Smooth muscle cell (in vitro differentiated cells): ENCODE measurements around the gene DEPDC5. TPM values are rescaled to one million over a fixed set of nuclear protein-coding genes. Genes with fewer than 3 reads are reported as not detected.

Source experiments
- DNase-seq: peaks from one replicate; lab custom pipeline; 2025; ENCODE audit not compliant: unreplicated experiment; lab: John Stamatoyannopoulos, UW
- H2AFZ ChIP-seq: fragments of 200-600 bp; sonication (generic); 2 replicates; pipeline ENCODE4 v1.6.0; 2016; ENCODE audit warnings: antibody characterized with exemption, low read depth, mild to moderate bottlenecking
- H3F3A ChIP-seq: fragments of 200-600 bp; sonication (generic); 2 replicates; pipeline ENCODE4 v1.6.0; 2017; ENCODE audit warnings: antibody characterized with exemption, low read depth
- H3K27ac ChIP-seq: fragments of 200-600 bp; sonication (generic); 2 replicates; pipeline ENCODE4 v1.5.1; 2016; ENCODE audit warnings: low read depth, mild to moderate bottlenecking
- H3K27me3 ChIP-seq: fragments of 200-600 bp; sonication (generic); 2 replicates; pipeline ENCODE4 v1.6.1; 2016; ENCODE audit warnings: low read depth, mild to moderate bottlenecking
- H3K36me3 ChIP-seq: fragments of 200-600 bp; sonication (generic); 2 replicates; pipeline ENCODE4 v1.5.1; 2016; ENCODE audit warnings: low read depth
- H3K4me1 ChIP-seq: fragments of 200-600 bp; sonication (generic); 2 replicates; pipeline ENCODE4 v1.5.1; 2016; ENCODE audit warnings: low read depth
- H3K4me2 ChIP-seq: fragments of 200-600 bp; sonication (generic); 2 replicates; pipeline ENCODE4 v1.6.0; 2016; ENCODE audit warnings: mild to moderate bottlenecking
- H3K4me3 ChIP-seq: fragments of 200-600 bp; sonication (generic); 2 replicates; pipeline ENCODE4 v1.5.1; 2016; ENCODE audit warnings: mild to moderate bottlenecking
- H3K79me2 ChIP-seq: fragments of 200-600 bp; sonication (generic); 2 replicates; pipeline ENCODE4 v1.6.0; 2016; ENCODE audit warnings: low read depth, mild to moderate bottlenecking
- H3K9ac ChIP-seq: fragments of 200-600 bp; sonication (generic); 2 replicates; pipeline ENCODE4 v1.6.0; 2016; ENCODE audit warnings: low read depth
- H3K9me3 ChIP-seq: fragments of 200-600 bp; sonication (generic); replicated peaks from 2 replicates; pipeline ENCODE4 v1.5.1; 2016; ENCODE audit warnings: low read depth
- H4K20me1 ChIP-seq: fragments of 200-600 bp; sonication (generic); 2 replicates; pipeline ENCODE4 v1.6.0; 2016; ENCODE audit warnings: low read depth
- CTCF ChIP-seq: fragments of 200-600 bp; sonication (generic); IDR thresholded peaks from 2 replicates; pipeline ENCODE4 v1.5.1; 2017; ENCODE audit warnings: borderline replicate concordance, mild to moderate bottlenecking, antibody characterized with exemption; ENCODE audit not compliant: insufficient read depth, poor library complexity, severe bottlenecking
- WGBS: methylation state at CpG from one replicate; pipeline ENCODE4 v1.1.7; 2016; ENCODE audit warnings: low lambda C conversion rate; 5-methylcytosine and 5-hydroxymethylcytosine counted together
- polyA plus RNA-seq: library from polyadenylated mRNA; unstranded; fragments of >200 nt; fragmentation: Nextera tagmentation; extraction: Ambion mirVana; gene quantifications from 2 replicates; pipeline ENCODE4 v1.2.1, GENCODE V29; 2016
- total RNA-seq: library from RNA; depleted of rRNA; stranded (reverse); fragments of >200 nt; gene quantifications from 2 replicates; pipeline ENCODE4 v1.2.3, GENCODE V29; 2014

The DEPDC5 gene
- total and polyA plus RNA-seq, 2 experiments from 2014 or later, result 8.5 to 11.6 TPM

GRCh38 chr22:31822523-31822922 lies 68.7 kb downstream of the DEPDC5 start:
- Histone ChIP-seq H3K79me2 (no peaks in the 10 kb centered on the region), H3K27ac (no peak overlapping the region), H3K27me3 (no peaks in the 10 kb centered on the region), H4K20me1 (no peaks in the 10 kb centered on the region), H3K36me3 (peaks cover 13% of the 10 kb centered on the region), H3K9me3 (no peaks in the 10 kb centered on the region), H3K9ac (no peak overlapping the region), H2AFZ (no peak overlapping the region), H3K4me2 (no peak overlapping the region), H3K4me3 (no peak overlapping the region), H3K4me1 (no peaks in the 10 kb centered on the region), H3F3A (no peaks in the 10 kb centered on the region)
- no peak for DNase-seq
- WGBS, result 91% methylated on average over 4 of the region's 4 CpGs
- no peak for TF ChIP-seq CTCF

GRCh38 chr22:31825513-31825912 lies 71.7 kb downstream of the DEPDC5 start:
- 87% methylated on average over 2 of the region's 2 CpGs for WGBS
- Histone ChIP-seq H3K4me1 (peaks cover 5% of the 10 kb centered on the region), H3K27me3 (no peaks in the 10 kb centered on the region), H3K9me3 (no peaks in the 10 kb centered on the region), H3K27ac (no peak overlapping the region), H3K79me2 (no peaks in the 10 kb centered on the region), H2AFZ (no peak overlapping the region), H3K9ac (no peak overlapping the region), H4K20me1 (peaks cover 9% of the 10 kb centered on the region), H3F3A (no peaks in the 10 kb centered on the region), H3K4me2 (no peak overlapping the region), H3K36me3 (peaks cover 5% of the 10 kb centered on the region), H3K4me3 (no peak overlapping the region)
- TF ChIP-seq CTCF, result no peak
- DNase-seq, result no peak

GRCh38 chr22:31826443-31826842 lies 72.6 kb downstream of the DEPDC5 start:
- no peak for DNase-seq
- H3K4me3 ChIP-seq, result no peak overlapping the region
- WGBS, result 94% methylated on average over 6 of the region's 6 CpGs
- H3K79me2 ChIP-seq, result no peaks in the 10 kb centered on the region
- peaks cover 5% of the 10 kb centered on the region for H3K4me1 ChIP-seq
- no peak overlapping the region for H3K4me2 ChIP-seq
- H3K27ac ChIP-seq, result no peak overlapping the region
- no peak for TF ChIP-seq CTCF
- H4K20me1 ChIP-seq, result peaks cover 9% of the 10 kb centered on the region
- no peak overlapping the region for H2AFZ ChIP-seq
- no peaks in the 10 kb centered on the region for H3K27me3 ChIP-seq
- H3K9me3 ChIP-seq, result no peaks in the 10 kb centered on the region
- H3K36me3 ChIP-seq, result no peaks in the 10 kb centered on the region
- H3F3A ChIP-seq, result no peaks in the 10 kb centered on the region
- H3K9ac ChIP-seq, result no peak overlapping the region

GRCh38 chr22:31828739-31829138 lies 74.9 kb downstream of the DEPDC5 start:
- Histone ChIP-seq H3K4me1 (peaks cover 5% of the 10 kb centered on the region), H3K79me2 (no peaks in the 10 kb centered on the region), H3K9me3 (no peaks in the 10 kb centered on the region), H3K36me3 (no peaks in the 10 kb centered on the region), H3F3A (no peaks in the 10 kb centered on the region), H2AFZ (no peak overlapping the region), H3K4me3 (no peak overlapping the region), H3K27me3 (no peaks in the 10 kb centered on the region), H3K9ac (no peak overlapping the region), H3K4me2 (no peak overlapping the region), H4K20me1 (peaks cover 9% of the 10 kb centered on the region), H3K27ac (no peak overlapping the region)
- no peak for DNase-seq
- TF ChIP-seq CTCF, result no peak
- WGBS, result 97% methylated on average over 5 of the region's 5 CpGs
